Immature natural killer cell (primary cell): ENCODE measurements around the gene LRPAP1. TPM values are rescaled to one million over a fixed set of nuclear protein-coding genes. Genes with fewer than 3 reads are reported as not detected.

ENCODE experiments used
- DNase-seq, 3 donors: peaks; one replicate each; pipeline ENCODE4 v3.0.0; 2022; ENCODE audit warnings: mixed read lengths in 1 of 3
- H3K27ac Mint-ChIP-seq, 6 donors: one replicate each; pipeline ENCODE4 v1.8.0; 2020; ENCODE audit warnings: mixed read lengths in 6 of 6, mild to moderate bottlenecking in 5 of 6, inconsistent platforms in 4 of 6, moderate library complexity in 3 of 6
- H3K27me3 Mint-ChIP-seq, 3 donors: one replicate each; pipeline ENCODE4 v1.8.0; 2020 to 2021; ENCODE audit warnings: low read depth in 3 of 3, mild to moderate bottlenecking in 3 of 3, mixed read lengths in 3 of 3, moderate library complexity in 3 of 3, inconsistent platforms in 1 of 3
- H3K36me3 Mint-ChIP-seq, 3 donors: one replicate each; pipeline ENCODE4 v1.8.0; 2020; ENCODE audit warnings: mixed read lengths in 3 of 3, inconsistent platforms in 2 of 3, mild to moderate bottlenecking in 2 of 3
- H3K4me1 Mint-ChIP-seq, 2 donors: one replicate each; pipeline ENCODE4 v1.8.0; 2020; ENCODE audit warnings: inconsistent platforms in 2 of 2, mild to moderate bottlenecking in 2 of 2, mixed read lengths in 2 of 2, moderate library complexity in 1 of 2
- H3K4me3 Mint-ChIP-seq, 5 donors: one replicate each; pipeline ENCODE4 v1.8.0; 2020; ENCODE audit warnings: mild to moderate bottlenecking in 5 of 5, mixed read lengths in 5 of 5, inconsistent platforms in 3 of 5, moderate library complexity in 3 of 5
- H3K9me3 Mint-ChIP-seq, 6 donors: one replicate each; pipeline ENCODE4 v1.8.0; 2020; ENCODE audit warnings: mild to moderate bottlenecking in 6 of 6, mixed read lengths in 6 of 6, inconsistent platforms in 4 of 6, moderate library complexity in 3 of 6
- polyA plus RNA-seq, 3 donors: library from polyadenylated mRNA; unstranded; fragments of 300-500 nt; fragmentation: Illumina TruSeq; gene quantifications; one replicate each; pipeline ENCODE4 v1.2.3, GENCODE V29; 2021

LRPAP1 gene
- polyA plus RNA-seq, 3 donors from 2014 or later = 98.7 to 185 (median 148) TPM

- DNase-seq = no peak
- Mint-ChIP-seq H3K4me1 (peaks cover 12 to 14% of the 10 kb centered on the region in 2 donors), H3K4me3 (no peak overlapping the region), H3K9me3 (no peaks in the 10 kb centered on the region), H3K36me3 (peaks cover 0 to 4% (median 2%) of the 10 kb centered on the region in 3 donors), H3K27me3 (peaks cover 0 to 5% (median 3%) of the 10 kb centered on the region in 3 donors), H3K27ac (no peak overlapping the region)
Measured at GRCh38 chr4:3523146-3523627, 9.0 kb downstream of the LRPAP1 start.

- Mint-ChIP-seq H3K27ac (no peak overlapping the region), H3K4me1 (peaks cover 10 to 11% of the 10 kb centered on the region in 2 donors), H3K36me3 (peaks cover 0 to 4% (median 0%) of the 10 kb centered on the region in 3 donors), H3K27me3 (peaks cover 0 to 7% (median 3%) of the 10 kb centered on the region in 3 donors), H3K4me3 (no peak overlapping the region), H3K9me3 (no peaks in the 10 kb centered on the region)
- no peak for DNase-seq
Measured at GRCh38 chr4:3522651-3523050, 9.6 kb downstream of the LRPAP1 start.

- H3K36me3 Mint-ChIP-seq = peaks cover 0 to 6% (median 2%) of the 10 kb centered on the region in 3 donors
- H3K27me3 Mint-ChIP-seq = peaks cover 0 to 7% (median 3%) of the 10 kb centered on the region in 3 donors
- no peaks in the 10 kb centered on the region for H3K9me3 Mint-ChIP-seq
- no peak overlapping the region for H3K4me3 Mint-ChIP-seq
- no peak overlapping the region for H3K27ac Mint-ChIP-seq
- H3K4me1 Mint-ChIP-seq = peaks cover 10 to 11% of the 10 kb centered on the region in 2 donors
- no peak for DNase-seq
Measured at GRCh38 chr4:3522326-3522640, 9.9 kb downstream of the LRPAP1 start.

GRCh38 chr4:3521621-3522325 is 10.4 kb downstream of the LRPAP1 start:
- Mint-ChIP-seq H3K36me3 (peaks cover 0 to 7% (median 5%) of the 10 kb centered on the region in 3 donors), H3K4me1 (peaks cover 7 to 9% of the 10 kb centered on the region in 2 donors), H3K9me3 (no peaks in the 10 kb centered on the region), H3K27me3 (peaks cover 0 to 7% (median 3%) of the 10 kb centered on the region in 3 donors), H3K4me3 (no peak overlapping the region), H3K27ac (no peak overlapping the region)
- no peak for DNase-seq

- H3K27ac Mint-ChIP-seq = no peak overlapping the region
- H3K4me3 Mint-ChIP-seq = no peak overlapping the region
- H3K27me3 Mint-ChIP-seq = peaks cover 0 to 10% (median 3%) of the 10 kb centered on the region in 3 donors
- DNase-seq = no peak
- peaks cover 0 to 7% (median 5%) of the 10 kb centered on the region in 3 donors for H3K36me3 Mint-ChIP-seq
- H3K4me1 Mint-ChIP-seq = peaks cover 0 to 3% of the 10 kb centered on the region in 2 donors
- H3K9me3 Mint-ChIP-seq = no peaks in the 10 kb centered on the region
Measured at GRCh38 chr4:3520796-3521600, 11.2 kb downstream of the LRPAP1 start.

GRCh38 chr4:3520276-3520675 is 11.9 kb downstream of the LRPAP1 start:
- H3K9me3 Mint-ChIP-seq = no peaks in the 10 kb centered on the region
- DNase-seq = no peak
- H3K27me3 Mint-ChIP-seq = peaks cover 3 to 12% (median 3%) of the 10 kb centered on the region in 3 donors
- peaks cover 0 to 9% (median 5%) of the 10 kb centered on the region in 3 donors for H3K36me3 Mint-ChIP-seq
- H3K4me3 Mint-ChIP-seq = no peak overlapping the region
- H3K4me1 Mint-ChIP-seq = peaks cover 0 to 3% of the 10 kb centered on the region in 2 donors
- no peak overlapping the region for H3K27ac Mint-ChIP-seq

- H3K9me3 Mint-ChIP-seq = no peaks in the 10 kb centered on the region
- DNase-seq = no peak
- peaks cover 0 to 11% (median 3%) of the 10 kb centered on the region in 3 donors for H3K36me3 Mint-ChIP-seq
- no peaks in the 10 kb centered on the region for H3K4me1 Mint-ChIP-seq
- H3K27me3 Mint-ChIP-seq = peaks cover 3 to 12% (median 3%) of the 10 kb centered on the region in 3 donors
- no peak overlapping the region for H3K4me3 Mint-ChIP-seq
- H3K27ac Mint-ChIP-seq = no peak overlapping the region
Measured at GRCh38 chr4:3519468-3520264, 12.6 kb downstream of the LRPAP1 start.

- no peaks in the 10 kb centered on the region for H3K4me1 Mint-ChIP-seq
- no peak for DNase-seq
- H3K36me3 Mint-ChIP-seq = peaks cover 3 to 13% (median 3%) of the 10 kb centered on the region in 3 donors
- H3K27ac Mint-ChIP-seq = no peak overlapping the region
- H3K9me3 Mint-ChIP-seq = no peaks in the 10 kb centered on the region
- peaks cover 3 to 9% (median 3%) of the 10 kb centered on the region in 3 donors for H3K27me3 Mint-ChIP-seq
- H3K4me3 Mint-ChIP-seq = no peak overlapping the region
Measured at GRCh38 chr4:3518941-3519340, 13.3 kb downstream of the LRPAP1 start.

GRCh38 chr4:3518511-3518880 is 13.7 kb downstream of the LRPAP1 start:
- peaks cover 3 to 9% (median 3%) of the 10 kb centered on the region in 3 donors for H3K27me3 Mint-ChIP-seq
- no peaks in the 10 kb centered on the region for H3K4me1 Mint-ChIP-seq
- no peak for DNase-seq
- H3K27ac Mint-ChIP-seq = no peak overlapping the region
- no peak overlapping the region for H3K4me3 Mint-ChIP-seq
- peaks cover 3 to 17% (median 4%) of the 10 kb centered on the region in 3 donors for H3K36me3 Mint-ChIP-seq
- no peaks in the 10 kb centered on the region for H3K9me3 Mint-ChIP-seq

GRCh38 chr4:3517731-3518510 is 14.3 kb downstream of the LRPAP1 start:
- Mint-ChIP-seq H3K4me1 (no peaks in the 10 kb centered on the region), H3K4me3 (no peak overlapping the region), H3K36me3 (peaks cover 7 to 20% (median 7%) of the 10 kb centered on the region in 3 donors), H3K27ac (no peak overlapping the region), H3K27me3 (peaks cover 3 to 9% (median 3%) of the 10 kb centered on the region in 3 donors), H3K9me3 (no peaks in the 10 kb centered on the region)
- no peak for DNase-seq

- H3K27me3 Mint-ChIP-seq = peaks cover 2 to 9% (median 3%) of the 10 kb centered on the region in 3 donors
- no peaks in the 10 kb centered on the region for H3K4me1 Mint-ChIP-seq
- no peak overlapping the region for H3K4me3 Mint-ChIP-seq
- no peak for DNase-seq
- no peaks in the 10 kb centered on the region for H3K9me3 Mint-ChIP-seq
- H3K36me3 Mint-ChIP-seq = peaks cover 12 to 26% (median 12%) of the 10 kb centered on the region in 3 donors
- no peak overlapping the region for H3K27ac Mint-ChIP-seq
Measured at GRCh38 chr4:3516836-3517730, 15.1 kb downstream of the LRPAP1 start.
